ENCODE measurements around the gene CARD9. TPM values are rescaled to one million over a fixed set of nuclear protein-coding genes. Genes with fewer than 3 reads are reported as not detected.

Gene CARD9
- total RNA-seq, 1 donor from 2014 or later = 2.1 TPM

GRCh38 chr9:136337416-136338395, 35.8 kb downstream of the CARD9 start:
- ATAC-seq (no peak), DNase-seq (ENCODE audit: low spot score) (no peak)

GRCh38 chr9:136336881-136337280, 36.6 kb downstream of the CARD9 start:
- DNase-seq (ENCODE audit: low spot score) (no peak), ATAC-seq (no peak)

- DNase-seq (ENCODE audit: low spot score) (no peak), ATAC-seq (no peak)
These were observed 37.2 kb downstream of the CARD9 start for GRCh38 chr9:136336156-136336870.

- DNase-seq (ENCODE audit: low spot score) = no peak
- ATAC-seq = no peak
These were observed 37.9 kb downstream of the CARD9 start for GRCh38 chr9:136335296-136336155.

- ATAC-seq (no peak), DNase-seq (ENCODE audit: low spot score) (no peak)
These were observed 38.9 kb downstream of the CARD9 start for GRCh38 chr9:136334541-136334940.

GRCh38 chr9:136333486-136333885, 40.0 kb downstream of the CARD9 start:
- ATAC-seq (no peak), DNase-seq (ENCODE audit: low spot score) (no peak)

GRCh38 chr9:136333045-136333444, 40.4 kb downstream of the CARD9 start:
- no peak for ATAC-seq
- no peak for DNase-seq (ENCODE audit: low spot score)

- no peak for DNase-seq (ENCODE audit: low spot score)
- ATAC-seq = no peak
These were observed 40.9 kb downstream of the CARD9 start for GRCh38 chr9:136332482-136332983.

GRCh38 chr9:136331556-136332481, 41.6 kb downstream of the CARD9 start:
- DNase-seq (ENCODE audit: low spot score) = no peak
- ATAC-seq = no peak

GRCh38 chr9:136331030-136331429, 42.4 kb downstream of the CARD9 start:
- no peak for ATAC-seq
- no peak for DNase-seq (ENCODE audit: low spot score)

GRCh38 chr9:136330406-136330990, 43.0 kb downstream of the CARD9 start:
- ATAC-seq (no peak), DNase-seq (ENCODE audit: low spot score) (no peak)

GRCh38 chr9:136329636-136330405, 43.6 kb downstream of the CARD9 start:
- ATAC-seq (no peak), DNase-seq (ENCODE audit: low spot score) (no peak)

GRCh38 chr9:136329211-136329627, 44.2 kb downstream of the CARD9 start:
- no peak for ATAC-seq
- DNase-seq (ENCODE audit: low spot score) = no peak

- DNase-seq (ENCODE audit: low spot score) = no peak
- ATAC-seq = no peak
These were observed 44.8 kb downstream of the CARD9 start for GRCh38 chr9:136328622-136329041.

- ATAC-seq = no peak
- DNase-seq (ENCODE audit: low spot score) = no peak
These were observed 45.4 kb downstream of the CARD9 start for GRCh38 chr9:136328011-136328621.

- DNase-seq (ENCODE audit: low spot score) (no peak), ATAC-seq (peak; percentile 41)
These were observed 46.0 kb downstream of the CARD9 start, which contains the start of gene GPSM1 for GRCh38 chr9:136327304-136327974. Gene GPSM1, plus strand, starts transcription at chr9:136327539. Its CDS starts 157 bp downstream, at chr9:136327696.

- no peak for ATAC-seq
- DNase-seq (ENCODE audit: low spot score) = no peak
These were observed 46.6 kb downstream of the CARD9 start for GRCh38 chr9:136326761-136327303.
